GM12891 (cell line): ENCODE results near the gene ISY1.

Experiments
- POLR2A ChIP-seq: IDR thresholded peaks from 2 replicates; pipeline ENCODE4 v1.6.1; 2011; ENCODE audit warnings: low read depth, low read length, control low read depth
- POLR2AphosphoS5 ChIP-seq: IDR thresholded peaks from 2 replicates; pipeline ENCODE4 v1.6.1; 2011; ENCODE audit warnings: low read depth, low read length, control low read depth

GRCh38 chr3:129106320-129106719, 54.5 kb downstream of the ISY1 start:
- TF ChIP-seq POLR2A: no peak
- TF ChIP-seq POLR2AphosphoS5: no peak
